GM19324 (cell line): Measurements from ENCODE around the gene CD84.
"Not testable (repeated sequence)": the region's sequence is repeated elsewhere in the genome, so short reads cannot be mapped to it uniquely, and the experiment has no call there.

ENCODE experiments used
- ATAC-seq: cut with Tn5 transposase; IDR thresholded peaks from one replicate; pipeline ENCODE4 v1.9.1; 2021; ENCODE audit warnings: mild to moderate bottlenecking, moderate library complexity; ENCODE audit not compliant: unreplicated experiment, low FRiP score

CD84 gene

GRCh38 chr1:160579216-160579701 lies at the start of gene CD84:
CD84 (minus strand) TSS chr1:160579496; CDS start chr1:160579437, 59 bp downstream.
- ATAC-seq: no peak

- ATAC-seq: no peak
Measured at GRCh38 chr1:160628799-160629263, 49.5 kb upstream of the CD84 start.

- ATAC-seq: not testable (repeated sequence)
Measured at GRCh38 chr1:160627677-160628289, 48.5 kb upstream of the CD84 start.

- ATAC-seq: no peak
Measured at GRCh38 chr1:160626509-160627342, 47.4 kb upstream of the CD84 start.

GRCh38 chr1:160625725-160626498 lies 46.6 kb upstream of the CD84 start:
- ATAC-seq: no peak

GRCh38 chr1:160625321-160625720 lies 46.0 kb upstream of the CD84 start:
- ATAC-seq: no peak

- ATAC-seq: no peak
Measured at GRCh38 chr1:160624464-160624863, 45.2 kb upstream of the CD84 start.

GRCh38 chr1:160623862-160624261 lies 44.6 kb upstream of the CD84 start:
- ATAC-seq: no peak

- no peak for ATAC-seq
Measured at GRCh38 chr1:160623227-160623633, 43.9 kb upstream of the CD84 start.

- ATAC-seq: no peak
Measured at GRCh38 chr1:160622501-160623226, 43.4 kb upstream of the CD84 start.

- no peak for ATAC-seq
Measured at GRCh38 chr1:160621633-160622413, 42.5 kb upstream of the CD84 start.

GRCh38 chr1:160620942-160621632 lies 41.8 kb upstream of the CD84 start:
- ATAC-seq: no peak

- no peak for ATAC-seq
Measured at GRCh38 chr1:160619742-160620277, 40.5 kb upstream of the CD84 start.

- ATAC-seq: no peak
Measured at GRCh38 chr1:160618763-160619274, 39.5 kb upstream of the CD84 start.

- no peak for ATAC-seq
Measured at GRCh38 chr1:160618327-160618726, 39.0 kb upstream of the CD84 start.

- no peak for ATAC-seq
Measured at GRCh38 chr1:160615660-160616059, 36.4 kb upstream of the CD84 start.

GRCh38 chr1:160614410-160614809 lies 35.1 kb upstream of the CD84 start:
- ATAC-seq: no peak

GRCh38 chr1:160612613-160613218 lies 33.4 kb upstream of the CD84 start:
- ATAC-seq: no peak
